ENCODE data around the gene SCD5.
A peak's percentile ranks its signal among the peaks of the same experiment; 100 is the strongest.

Gene SCD5

DNA sequence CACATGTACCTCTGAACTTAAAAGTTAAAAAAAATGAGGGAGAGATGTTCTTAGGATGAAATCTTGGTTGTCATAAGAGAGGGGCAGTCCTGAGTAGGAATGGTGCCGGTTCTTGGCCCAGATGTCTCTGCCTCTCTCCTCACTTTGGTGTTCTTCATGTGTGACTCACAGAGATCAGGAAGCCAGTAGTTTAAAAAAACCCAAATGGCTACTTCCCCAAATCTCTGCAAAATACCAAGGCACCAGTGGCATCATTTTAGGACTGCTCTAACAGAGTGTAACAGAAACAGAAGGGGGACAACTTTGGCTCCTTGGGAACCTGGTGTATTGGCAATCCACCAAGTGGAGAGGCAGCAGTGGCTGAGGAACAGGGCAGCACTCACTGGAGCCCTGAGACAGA, 116.8 kb downstream of the SCD5 start:
- no peak for DNase-seq

DNA sequence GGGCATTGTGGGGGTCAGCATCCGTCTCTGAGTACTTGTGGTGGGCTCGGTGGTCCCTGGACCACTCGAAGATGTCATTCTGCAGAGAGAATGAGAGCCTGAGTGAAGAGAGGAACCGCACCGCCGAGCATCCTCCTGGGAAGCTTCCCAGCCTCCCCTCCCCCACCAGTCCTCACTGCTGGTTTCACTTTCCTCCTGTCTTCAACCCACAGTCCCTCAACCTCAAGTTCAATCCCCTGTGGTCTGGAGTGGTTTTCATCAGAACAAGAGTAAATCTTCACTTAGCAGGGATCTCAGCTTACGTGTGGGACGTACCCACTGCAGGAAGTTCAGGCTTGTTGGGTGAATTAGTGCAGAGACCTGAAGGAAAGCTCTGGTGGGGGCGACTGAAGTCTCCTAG, 117.8 kb downstream of the SCD5 start:
- DNase-seq = no peak

DNA sequence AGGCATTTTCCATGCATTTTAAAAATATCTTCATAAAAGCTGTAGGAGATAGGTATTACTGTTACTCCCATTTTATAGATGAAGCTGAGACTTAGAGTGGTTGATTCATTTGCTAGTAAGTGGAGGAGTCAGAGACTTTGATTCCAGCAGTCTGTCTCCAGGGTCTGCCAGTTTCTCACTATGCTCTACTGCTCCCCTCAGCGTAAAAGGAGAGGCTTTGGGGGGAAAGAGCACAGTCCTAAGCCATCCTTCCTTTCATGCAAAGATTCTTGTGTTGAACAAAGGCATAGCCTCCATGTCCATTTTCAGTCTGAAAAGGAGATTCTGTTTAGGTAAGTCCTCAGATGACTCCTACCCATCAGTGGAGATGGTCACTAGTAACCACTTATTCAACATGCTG, 119.1 kb downstream of the SCD5 start:
- no peak for DNase-seq

DNA sequence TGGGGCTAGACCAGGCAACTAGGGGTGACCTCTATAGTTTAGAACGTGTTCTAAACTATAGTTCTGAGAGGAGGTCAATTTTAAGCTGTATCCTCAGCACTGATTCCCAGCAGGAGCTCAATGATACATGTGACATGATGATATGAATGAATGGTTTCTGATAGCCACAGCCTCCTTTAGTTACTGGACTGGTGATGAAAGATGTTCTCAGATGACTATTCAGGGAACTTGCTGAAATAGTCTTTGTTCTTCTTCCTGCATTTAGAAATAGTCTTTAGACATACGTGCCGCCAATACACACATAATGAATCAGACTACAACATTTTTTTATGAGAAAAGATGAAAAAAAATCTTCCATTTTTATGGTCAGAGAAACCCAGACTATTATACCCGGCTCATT, 120.5 kb downstream of the SCD5 start:
- no peak for DNase-seq

DNA sequence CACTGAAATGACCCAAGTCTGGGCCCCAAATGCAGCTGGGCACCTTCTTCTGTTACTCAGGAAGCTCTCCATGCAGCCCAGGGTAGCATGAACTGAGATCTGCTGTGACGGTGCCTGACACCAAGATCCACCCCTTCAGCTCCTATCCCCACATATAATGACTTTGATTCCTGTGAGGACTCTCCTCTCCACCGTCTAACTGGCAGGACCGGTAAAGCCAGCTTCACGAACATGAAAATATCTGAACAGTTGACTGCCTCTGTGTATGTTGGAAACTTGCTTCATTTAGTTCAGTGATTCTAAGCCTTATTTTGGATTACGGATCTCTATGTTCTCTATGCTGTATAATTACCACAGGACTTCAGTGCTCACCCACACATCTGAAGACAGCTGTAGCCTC, 121.3 kb downstream of the SCD5 start:
- DNase-seq = peak; percentile 14

DNA sequence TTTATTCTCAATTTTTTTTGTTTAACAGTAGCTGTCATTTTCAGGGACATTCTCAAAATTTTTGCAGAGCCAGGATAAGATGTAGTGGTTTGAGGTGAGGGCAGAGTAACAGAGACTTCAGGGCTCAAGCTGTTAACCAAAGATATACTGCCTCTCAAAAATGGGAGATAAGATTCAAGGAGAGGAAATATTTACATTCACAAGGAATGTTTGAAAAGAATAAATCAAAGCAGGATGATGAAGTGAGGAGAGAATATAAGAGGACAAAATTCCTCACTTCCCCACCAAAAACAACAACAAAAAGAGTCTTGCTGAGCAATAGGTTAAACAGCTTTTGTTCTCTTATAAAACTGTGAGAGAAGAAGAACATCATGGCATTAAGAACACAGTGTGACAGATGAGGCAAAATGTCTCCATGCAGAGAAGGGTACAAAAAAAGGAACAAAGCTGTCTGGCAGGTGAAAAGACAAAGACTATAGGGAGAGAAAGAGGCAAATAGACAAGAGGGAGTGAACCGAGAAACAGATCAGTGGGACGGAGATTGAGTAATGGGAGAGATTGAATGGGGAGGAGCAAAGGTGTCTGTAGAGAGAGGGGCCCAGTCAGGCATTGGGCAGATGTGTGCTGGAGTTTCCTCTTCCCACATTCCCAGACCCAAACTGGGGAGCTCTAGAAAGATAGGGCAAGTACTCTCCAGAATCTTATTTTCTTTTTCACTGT, 130.7 kb downstream of the SCD5 start:
- DNase-seq = no peak

DNA sequence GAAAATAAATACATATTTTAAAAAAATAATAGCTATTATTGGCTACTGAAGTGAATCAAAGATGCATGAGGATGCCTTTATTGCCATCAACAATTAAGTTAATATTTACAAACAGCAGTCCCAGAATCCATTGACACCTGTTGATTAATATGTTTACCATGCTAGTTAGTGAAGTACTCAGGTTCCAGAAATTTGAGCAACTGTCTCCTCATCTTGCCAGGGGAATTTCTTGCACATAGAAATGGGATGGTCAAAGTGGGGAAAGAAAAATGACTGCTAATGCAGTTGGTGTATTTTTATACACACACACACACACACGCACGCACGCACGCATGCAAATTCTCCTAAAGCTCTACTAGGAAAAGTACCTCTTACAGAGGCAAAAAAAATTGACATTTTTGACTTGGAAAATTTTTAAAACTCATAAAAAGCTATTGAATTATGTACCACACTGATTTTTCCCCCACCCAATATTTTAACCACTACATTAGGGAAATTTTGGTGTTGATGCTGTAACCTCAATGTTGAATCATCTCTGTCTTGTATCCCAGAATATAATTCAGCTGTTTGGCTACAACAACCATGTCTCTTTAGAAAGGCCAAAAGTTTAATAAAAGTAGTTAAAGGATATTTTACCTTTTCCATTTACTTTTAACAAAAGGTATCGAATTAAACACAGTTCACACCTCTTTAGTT, 131.5 kb downstream of the SCD5 start:
- DNase-seq = no peak

DNA sequence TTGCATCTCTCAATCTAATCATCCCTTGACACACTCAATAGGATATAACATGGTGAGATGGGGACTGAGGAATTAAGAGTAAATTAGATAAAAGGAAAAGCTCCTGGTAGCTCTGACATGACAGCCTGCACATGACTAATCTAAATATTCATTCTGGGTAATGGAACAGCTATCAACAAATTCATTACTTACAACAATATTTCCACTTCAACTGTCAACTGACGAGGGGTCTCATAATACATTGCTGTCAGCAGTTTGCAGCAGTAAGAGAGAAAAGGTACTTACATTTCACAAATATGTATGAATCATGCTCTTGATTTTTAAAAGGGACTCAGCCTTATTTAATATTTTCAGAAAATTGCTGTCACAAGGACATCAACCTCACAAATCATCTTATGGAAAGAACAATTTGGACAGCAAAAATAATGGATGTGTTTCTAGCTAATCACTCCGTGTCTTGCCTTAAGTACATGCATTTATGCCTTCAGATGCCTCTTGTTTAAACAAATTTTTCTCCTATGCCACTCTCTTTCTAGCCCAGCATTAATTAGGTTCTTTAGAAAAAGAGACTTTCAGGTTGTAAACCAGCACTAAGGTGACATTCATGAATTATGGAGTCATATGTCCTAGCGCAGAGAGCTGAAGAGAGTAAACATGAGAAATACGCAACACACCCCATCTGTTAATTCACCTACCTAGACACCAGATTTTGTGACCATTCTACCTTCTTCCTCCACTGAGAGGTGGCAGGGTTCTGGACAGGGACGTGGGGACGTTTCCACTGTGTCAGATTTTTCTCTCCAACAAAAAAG, 137.2 kb downstream of the SCD5 start:
- DNase-seq = peak; percentile 76

DNA sequence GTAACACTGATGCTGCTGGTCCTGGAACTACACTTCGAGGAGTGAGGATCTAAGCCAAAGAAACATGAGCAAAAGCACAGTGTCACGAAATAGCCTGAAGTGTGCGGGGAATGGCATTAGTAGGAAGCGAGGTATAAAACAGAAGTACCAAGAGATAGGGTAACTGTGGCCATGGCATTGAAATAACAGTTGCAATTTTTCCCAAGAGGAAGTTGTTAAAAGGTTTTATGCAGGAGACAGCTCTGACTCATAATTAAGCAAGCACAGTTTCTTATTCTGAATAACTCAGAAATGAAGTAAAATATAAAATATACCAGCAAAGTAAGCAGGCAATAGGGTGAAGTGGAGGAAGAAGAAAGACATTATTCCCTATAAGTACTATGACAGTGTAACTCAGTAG, 146.5 kb downstream of the SCD5 start:
- no peak for DNase-seq

DNA sequence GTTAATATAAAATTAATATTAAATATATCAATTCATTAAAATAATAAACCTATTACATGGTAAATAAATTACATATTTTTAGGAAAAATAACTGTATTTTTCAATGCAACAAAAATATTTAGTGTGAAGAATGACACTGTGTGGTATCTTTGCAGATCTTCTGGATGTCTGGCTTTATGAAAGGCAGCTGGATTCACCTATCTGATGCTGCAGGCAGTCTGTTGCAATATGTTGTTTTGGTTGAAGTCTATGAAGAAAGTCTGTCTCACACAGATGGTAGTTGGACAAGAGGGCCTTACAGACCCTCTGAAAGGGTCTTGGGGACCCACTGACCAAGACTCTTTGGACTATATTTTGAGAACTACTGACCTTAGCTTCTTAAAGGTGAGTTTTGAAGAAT, 147.7 kb downstream of the SCD5 start:
- DNase-seq = no peak

DNA sequence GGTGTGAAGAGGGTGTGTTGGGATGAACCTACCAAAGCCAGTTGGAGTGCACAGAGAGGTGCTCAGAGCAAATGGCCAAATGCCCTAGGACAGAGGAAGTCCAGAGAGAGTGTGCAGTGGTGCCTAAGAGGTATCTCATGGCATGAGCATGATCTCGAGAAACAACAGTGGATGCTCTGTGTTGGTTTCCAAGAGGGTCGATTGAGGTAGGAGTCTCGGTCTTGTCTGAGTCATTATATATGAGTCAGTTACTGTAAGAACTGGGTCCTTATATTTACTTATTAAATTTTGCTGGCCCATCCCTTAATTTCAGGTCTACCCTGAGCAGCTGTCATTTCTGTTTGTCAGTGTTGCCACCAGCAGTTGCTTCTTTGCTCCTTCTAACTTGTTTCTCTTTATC, 150.2 kb downstream of the SCD5 start:
- DNase-seq = no peak

DNA sequence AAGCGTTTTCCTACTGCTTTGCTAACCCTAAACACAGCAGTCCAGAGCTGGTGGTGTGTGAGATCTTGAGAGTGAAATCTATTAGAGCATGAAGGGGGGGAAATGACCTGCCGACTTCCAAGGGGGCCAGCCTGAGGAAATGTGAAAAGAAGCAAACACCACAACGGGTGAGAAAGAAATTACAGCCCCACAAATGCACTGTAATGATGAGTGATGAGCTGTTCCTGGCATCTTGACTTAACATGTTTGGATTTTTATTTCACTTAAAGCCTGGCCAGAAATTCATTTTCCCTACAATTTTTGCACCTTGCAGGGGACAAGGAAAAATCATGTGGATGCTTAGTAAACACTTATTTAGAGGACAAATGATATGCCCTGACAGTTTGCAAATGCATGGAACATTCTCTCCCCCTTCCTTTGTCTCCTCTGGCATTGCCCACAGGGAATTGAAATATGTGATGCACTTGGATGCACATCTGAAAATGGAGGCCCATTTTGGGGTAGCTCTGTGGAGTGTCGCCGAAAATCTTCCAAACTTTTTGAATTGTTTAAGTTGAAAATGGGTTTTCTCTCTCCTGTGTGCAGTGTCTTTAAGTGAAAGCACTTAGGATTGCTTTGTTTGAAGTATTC, 152.5 kb downstream of the SCD5 start:
- no peak for DNase-seq

DNA sequence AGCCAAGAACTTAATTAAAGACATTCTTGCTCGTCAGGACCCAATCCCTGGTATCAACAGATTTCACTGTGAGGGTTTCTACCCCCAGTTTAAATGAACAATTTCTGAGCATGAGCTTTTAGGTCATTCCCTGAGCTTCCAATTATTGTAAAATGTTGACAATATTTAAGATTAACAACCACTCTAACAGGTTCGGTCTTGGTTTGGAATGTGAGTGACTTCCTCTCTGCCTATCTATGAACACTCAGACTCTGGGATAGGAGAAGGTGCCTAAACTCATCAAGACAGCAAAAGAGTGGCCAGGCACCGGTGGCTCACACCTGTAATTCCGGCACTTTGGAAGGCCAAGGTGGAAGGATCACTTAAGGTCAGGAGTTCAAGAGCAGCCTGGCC, 153.9 kb downstream of the SCD5 start:
- DNase-seq = no peak

DNA sequence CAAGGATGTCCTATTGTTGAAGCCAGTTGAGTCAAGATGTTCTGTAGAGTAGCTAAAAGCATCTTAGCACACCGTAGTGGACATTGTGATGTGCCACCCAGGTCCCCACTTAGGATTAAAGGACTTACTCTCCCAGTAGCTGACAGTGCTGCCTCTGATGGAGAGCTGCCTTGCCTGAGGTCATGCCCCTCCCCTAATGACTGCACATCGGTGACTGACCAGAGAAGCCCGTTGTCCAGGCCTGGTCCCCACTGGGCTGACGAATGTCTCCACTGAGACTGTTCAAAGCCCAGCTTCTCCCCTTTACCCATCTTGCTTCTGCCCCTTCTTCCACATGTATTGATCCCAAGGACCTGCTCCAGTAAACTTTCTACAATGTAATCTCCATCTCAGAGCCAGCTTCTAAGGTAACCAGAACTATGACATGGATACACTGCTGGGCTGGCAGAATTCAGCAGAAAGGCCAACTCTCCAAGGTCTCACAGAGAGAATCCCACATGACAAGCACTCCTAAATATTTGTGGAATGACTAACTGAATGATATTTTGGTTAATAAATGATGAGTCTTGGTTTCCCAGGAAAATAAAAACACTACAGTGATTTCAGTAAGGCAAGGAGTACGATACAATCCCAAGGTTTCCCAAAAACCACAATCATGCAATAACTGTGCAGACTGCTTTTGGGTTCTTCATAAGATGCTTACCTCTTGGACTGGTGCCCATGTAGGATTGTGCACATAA, 154.4 kb downstream of the SCD5 start:
- DNase-seq = no peak

DNA sequence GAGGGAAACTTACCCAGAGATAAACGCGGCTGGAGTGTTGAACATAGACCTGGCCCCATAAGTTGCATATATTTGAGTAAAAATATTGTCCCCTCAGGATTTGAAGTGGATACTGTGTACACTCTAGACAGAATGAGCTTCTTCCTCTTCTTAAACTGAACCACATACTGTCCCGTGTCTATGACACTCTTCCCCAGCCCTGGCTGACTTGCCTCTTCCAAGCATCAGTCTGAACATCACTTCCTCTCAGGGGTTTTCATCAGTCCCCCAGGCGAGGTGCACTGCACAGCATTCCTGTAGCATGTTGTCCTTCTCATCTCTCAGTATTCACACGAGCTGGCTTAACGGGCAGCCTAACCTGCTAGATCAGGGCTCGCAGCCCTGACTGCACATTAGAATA, 156.3 kb downstream of the SCD5 start:
- no peak for DNase-seq

DNA sequence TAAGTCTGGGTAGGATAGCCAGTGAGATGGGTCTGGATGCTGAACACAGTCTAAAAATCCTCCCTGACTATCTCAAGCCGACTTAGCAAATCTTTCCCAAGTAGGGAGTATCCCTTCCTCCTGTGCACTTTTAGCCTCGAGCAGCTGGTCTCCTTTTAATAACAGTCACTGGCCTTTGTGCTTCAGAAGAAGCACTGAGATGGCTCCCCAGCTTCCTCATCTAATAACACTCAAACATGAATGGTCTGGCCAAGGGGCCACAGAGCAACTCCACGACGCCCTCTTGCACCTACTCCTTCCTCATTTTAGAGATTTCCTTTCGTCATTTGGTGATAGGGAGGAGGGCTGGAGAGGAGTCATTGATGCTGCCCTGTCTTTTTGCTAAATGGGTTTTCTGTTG, 158.1 kb downstream of the SCD5 start:
- DNase-seq = no peak

DNA sequence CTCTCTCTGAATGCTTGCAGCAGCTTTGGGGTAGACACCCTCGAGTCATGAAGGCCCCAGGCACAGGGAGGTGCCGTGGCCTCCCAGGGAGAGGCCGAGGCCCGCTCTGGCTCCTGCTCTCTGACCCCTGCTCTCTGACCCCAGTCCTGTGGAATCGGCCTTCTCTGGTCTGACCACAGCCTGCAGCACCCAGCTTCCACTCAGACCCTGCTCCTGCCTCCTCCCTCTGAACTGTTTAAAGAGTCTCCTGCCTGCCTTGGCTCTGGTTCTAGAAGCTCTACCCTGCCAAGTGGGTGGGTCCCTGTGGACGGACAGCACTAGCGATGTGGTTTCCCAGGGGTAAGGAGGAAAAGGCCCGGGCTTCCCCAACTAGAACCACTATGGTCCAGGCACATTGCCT, 158.6 kb downstream of the SCD5 start:
- DNase-seq = no peak

DNA sequence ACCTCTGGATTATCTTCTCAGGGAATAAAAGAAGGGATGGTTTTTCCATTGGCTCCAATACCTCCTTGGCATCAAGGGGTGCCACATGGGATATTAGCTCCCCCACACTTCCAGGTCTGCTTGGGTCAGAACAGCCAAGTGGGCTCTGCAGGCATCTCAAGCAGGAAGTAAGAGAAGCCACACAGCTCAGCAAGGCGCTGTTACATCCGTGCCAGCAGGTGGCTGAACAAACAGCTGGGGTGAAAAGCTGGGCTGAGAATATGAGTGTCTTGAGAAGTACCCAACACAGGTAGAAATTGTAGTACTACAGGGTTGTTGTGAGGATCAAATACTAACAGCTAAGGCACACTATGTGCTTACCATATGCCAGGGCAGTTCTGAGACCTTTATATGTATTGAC, 160.1 kb downstream of the SCD5 start:
- no peak for DNase-seq

DNA sequence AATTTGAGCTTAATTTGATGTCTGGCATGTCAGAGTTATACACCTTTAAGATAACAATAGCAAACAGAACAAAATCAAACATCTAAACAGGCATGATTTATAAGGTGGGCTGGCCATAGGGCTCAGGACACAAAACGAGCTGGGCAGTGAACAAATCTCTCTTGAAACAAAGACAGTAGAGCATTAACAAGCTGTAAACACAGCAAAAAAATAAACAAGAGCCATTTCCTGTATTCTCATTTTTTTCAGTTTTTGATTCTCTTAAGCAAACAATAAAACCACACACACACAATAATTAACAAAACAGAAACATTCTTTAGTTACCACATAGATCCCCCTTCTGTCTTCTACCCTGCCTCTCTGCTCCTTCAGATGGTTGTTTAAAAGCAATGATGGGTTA, 168.5 kb downstream of the SCD5 start:
- DNase-seq = no peak

DNA sequence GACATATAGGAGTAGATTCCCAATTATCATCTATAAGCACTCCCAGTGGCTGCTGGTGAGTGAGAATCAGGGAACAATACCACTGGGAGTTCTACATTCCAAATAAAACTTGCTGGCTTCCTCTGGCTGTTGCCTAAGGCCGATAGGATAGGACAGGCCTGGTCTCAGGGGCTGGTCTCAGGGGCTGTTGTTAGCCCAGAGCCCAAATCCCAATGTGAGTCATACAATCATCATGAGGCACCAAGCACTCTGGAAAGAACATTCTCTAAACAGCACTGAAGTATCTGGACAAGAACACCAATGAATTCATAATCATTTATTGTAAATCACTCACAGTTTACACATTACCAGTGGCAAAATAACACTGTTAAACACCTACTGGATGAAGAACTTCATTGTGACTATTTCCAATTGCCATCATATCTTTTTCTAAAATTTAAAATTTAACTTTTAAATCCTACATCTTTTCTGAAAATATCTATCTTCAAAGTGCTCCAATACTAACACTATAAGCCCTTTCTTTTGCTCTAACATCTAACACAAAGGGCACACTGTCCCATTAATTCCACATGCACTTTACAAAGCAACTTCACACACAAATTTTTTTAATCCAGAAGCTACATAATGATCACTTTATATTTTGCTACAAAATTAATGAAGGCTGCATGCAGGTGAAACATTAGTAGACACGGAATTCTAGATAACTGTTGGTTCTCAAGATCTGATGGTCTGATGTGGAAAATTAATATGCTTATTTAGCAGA, 169.2 kb downstream of the SCD5 start:
- no peak for DNase-seq

DNA sequence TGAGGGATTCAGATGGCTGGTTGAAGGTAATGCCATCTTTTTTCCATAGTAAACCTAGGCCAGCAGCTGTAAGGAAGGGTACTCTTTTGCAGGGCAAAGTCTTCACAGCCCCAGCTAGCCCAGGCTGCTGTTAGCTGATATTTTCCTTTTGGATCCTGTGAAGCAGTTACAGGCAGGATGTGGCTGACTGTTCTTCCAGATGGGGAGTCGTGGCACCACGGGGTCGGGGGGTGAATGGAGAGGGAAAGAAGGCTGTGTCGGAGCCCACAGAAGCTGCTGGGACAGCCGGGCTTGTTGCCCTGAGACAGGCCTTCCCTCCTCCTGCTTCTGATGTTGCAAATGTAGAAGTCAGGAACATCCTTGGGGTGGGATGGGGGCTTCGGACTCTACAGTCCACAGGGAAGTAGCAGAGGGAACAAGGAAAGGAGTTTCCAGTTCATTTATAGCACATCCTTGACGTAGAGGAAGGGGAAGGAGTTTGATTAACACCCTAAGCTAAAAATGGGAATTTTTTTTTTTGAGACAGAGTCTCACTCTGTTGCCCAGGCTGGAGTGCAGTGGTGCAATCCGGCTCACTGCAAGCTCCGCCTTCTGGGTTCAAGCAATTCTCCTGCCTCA, 172.2 kb downstream of the SCD5 start:
- no peak for DNase-seq

DNA sequence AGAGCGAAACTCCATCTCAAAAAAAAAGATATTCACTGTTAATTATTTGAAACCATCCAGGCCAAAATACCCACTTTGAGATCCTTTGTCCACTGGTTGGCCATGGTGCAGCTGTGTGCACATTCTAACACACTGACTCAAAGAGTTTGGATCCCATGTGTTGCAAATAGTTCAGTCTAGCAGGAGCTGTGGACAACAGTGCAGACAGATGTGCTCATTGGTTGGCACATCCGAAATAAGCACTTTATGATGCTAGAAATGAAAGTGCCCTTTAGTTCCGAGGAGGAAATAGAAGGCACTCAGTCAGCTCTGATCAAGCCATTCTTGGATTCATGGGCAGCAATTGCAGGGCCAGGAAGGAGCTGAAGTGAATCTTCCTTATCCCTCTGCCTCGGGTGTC, 173.8 kb downstream of the SCD5 start:
- no peak for DNase-seq

Data from DMS153 (cell line).